HG03103 (cell line): ENCODE data around the gene GKN1.

Experiments
- ATAC-seq: cut with Tn5 transposase; IDR thresholded peaks from one replicate; pipeline ENCODE4 v1.9.1; 2021; ENCODE audit warnings: low read depth; ENCODE audit not compliant: unreplicated experiment

Gene GKN1

GRCh38 chr2:69001879-69002278 is 27.4 kb downstream of the GKN1 start:
- no peak for ATAC-seq

GRCh38 chr2:69003731-69004130 is 29.3 kb downstream of the GKN1 start:
- ATAC-seq: no peak

DNA sequence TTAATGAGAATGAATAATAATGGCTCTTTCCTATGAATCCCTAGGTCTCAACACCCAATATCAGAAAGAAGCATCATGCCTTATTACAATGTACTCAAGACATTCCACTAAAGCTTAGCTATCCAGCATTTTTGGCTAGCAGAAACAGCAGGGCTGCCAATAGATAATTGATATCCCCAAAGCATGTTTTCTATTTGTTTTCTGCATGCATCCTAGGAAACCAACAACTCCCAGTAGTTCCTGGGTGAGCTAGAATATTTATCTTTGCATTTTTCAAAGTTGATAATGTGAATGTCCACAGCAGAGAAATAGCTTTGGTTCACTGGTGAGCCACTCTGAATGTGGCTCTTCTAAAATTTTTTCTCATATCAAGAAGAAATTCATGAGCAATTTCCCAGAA is 32.7 kb downstream of the GKN1 start:
- no peak for ATAC-seq

- ATAC-seq: no peak
Observed at GRCh38 chr2:69007603-69008002, 33.2 kb downstream of the GKN1 start.

- no peak for ATAC-seq
Observed at GRCh38 chr2:69010437-69011194, 36.2 kb downstream of the GKN1 start.

DNA sequence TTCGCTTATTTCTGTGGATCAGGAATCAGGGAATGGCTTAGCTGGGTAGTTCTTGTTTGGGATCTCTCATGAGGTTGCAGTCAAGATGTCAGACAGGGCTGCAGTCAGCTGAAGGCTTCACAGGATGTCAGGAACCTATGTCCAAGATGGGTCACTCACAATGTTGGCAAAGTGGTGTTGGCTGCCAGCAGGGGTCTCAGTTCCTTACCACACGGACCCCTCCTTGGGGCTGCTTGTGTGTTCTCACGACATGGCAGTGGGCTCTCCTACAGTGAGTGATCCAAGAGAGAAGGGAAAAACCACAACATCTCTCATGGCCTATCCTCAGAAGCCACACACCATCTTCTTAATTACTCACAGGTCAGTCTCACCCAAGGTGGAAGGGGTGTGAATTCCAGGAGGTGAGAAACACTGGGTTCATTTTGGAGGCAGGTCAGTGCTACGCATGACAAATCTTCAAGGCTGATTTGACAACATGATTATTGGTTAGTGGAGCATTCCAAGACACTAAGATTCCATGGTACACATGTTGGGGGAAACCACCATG is 37.2 kb downstream of the GKN1 start:
- no peak for ATAC-seq

DNA sequence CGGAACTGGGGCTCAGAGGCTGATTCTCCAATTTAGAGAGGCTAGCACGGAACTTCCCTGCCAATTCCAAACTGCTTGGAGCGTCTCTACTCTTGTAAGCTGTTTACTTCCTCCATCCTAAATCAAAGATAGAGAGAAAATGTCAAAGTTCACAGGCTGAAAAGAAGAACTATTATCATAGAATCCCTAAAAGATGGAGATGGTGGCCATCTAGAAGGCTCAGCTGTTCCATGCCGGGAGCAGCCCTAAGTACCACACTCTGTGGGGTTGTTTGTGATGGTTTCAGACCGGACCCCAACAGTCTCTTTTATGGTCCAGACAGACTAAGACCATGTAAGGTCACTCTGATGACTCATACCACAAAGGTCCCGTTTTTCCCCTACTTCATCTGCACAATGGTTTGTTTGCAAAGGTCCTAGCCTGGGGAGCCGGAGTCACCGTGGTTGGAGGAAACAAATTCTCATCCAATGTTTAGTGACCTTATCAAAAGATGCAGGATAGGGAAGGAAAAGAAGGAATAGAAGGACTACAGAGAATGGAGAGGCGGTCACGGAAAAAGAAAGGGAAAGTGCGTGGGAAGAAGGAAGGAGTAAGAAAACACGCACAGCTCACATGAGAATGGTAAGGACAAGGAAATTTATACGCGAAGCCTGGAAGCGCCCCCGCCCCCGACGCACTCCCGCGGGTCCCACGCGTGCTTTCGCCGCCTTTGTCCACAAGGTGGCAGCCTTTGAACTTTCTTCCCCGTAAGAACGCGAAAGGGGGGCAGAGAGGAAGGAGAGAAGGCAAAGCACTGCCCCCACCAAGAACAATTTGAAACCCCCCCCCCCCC is 38.1 kb downstream of the GKN1 start:
- ATAC-seq: no peak

GRCh38 chr2:69013142-69013839 is 38.9 kb downstream of the GKN1 start, which contains the start of gene ANTXR1:
ANTXR1 (plus strand) TSS chr2:69013179; CDS start chr2:69013500, 321 bp downstream.
- ATAC-seq: no peak

- no peak for ATAC-seq
Observed at GRCh38 chr2:69013840-69014821, 39.7 kb downstream of the GKN1 start.

- no peak for ATAC-seq
Observed at GRCh38 chr2:69017080-69017479, 42.6 kb downstream of the GKN1 start.

DNA sequence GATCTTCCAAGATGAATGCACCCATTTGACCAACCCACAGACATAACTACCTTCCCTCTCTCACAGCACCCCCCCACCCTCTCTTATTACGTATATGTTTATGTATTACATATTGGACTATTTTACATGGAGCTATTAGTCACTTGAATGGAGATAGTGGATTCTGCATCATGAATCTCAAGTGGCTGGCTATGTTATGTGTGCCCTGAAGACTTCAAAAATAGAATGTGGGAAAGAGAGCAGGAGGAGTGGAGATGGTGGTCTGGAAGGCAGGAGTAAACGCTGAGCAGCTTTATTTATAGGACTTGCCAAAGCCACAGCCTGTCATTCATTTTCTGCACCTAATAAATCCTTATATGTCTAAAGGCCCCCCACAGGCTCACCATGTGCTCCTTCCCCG is 43.4 kb downstream of the GKN1 start:
- ATAC-seq: no peak

DNA sequence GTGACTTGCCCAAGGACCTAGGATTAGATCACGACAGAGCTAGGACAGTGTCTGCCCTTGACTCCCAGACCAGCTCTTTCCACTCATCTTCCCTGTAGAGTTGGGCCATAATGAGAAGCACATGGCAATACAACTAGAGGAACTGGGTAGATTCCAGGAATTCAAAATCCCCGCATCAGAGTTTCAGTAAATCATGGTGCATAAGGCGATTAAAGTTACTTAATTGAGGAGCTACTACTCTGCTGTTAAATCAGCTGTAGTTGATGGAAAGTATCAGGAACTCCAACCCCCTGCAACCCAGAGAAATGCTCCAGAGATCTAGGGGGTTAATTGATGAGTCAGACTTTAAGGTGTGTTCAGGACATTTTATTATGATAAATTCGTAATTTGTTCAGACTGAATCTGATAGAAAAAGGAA is 44.3 kb downstream of the GKN1 start:
- ATAC-seq: no peak

DNA sequence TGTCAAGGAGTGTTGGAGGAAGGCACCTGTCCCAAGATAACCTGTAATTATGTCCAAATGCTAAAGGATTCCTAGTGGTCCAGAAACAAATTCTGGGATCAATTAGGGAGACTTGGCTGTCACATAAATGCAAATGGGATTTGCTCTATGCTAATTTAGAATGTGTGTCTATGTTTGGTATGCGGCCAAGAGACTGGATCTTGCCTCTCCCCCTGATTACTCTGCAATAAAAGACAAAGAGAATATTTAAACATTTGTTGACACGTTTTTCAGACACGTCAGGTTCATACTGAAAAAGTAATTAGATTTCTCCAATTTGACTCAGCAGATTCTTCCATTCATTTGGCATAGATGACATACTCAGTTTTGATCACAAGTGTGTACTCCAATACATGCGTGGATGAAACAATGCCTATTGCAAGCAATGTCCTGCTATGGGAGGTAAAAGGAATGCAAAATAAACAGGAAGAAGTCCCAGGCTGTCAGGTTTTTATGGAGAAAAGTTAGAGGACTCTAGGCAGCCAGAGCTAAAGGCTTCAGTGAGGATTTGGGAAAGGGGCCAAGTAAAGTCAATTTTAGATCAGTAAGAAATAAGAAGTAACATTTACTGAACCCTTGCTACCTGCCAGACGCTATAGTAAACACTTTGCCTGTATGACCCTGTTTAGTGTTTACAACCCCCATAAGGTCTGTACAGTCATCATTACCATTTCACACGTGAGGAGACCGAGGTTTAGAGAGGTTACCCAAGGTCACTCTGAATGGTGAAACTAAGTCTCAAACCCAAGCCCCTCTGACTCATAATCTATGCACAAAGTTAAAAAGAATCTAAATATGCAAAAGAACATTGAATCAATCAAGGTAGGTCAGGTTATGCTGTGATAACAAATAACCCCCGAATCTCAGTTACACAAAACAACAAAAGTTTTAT is 46.3 kb downstream of the GKN1 start:
- ATAC-seq: no peak

DNA sequence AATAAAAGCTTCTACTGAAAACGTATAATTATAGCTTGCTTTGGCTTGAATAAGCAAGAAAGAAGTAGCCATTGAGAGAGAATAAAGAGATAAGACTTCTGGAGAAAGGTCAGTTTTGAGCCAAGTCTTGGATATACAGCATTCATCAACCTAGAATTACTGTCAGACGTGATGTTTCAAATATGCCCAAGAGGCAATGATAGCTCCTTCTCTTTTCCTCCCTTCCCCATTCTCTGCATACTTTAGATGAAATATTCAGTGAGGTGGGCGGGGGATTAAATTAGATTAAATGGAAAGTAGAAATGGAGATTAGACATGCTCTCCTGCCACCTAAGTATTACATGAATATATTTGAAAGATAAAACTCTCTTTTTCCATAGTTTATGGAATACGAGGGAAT is 47.3 kb downstream of the GKN1 start:
- ATAC-seq: no peak

DNA sequence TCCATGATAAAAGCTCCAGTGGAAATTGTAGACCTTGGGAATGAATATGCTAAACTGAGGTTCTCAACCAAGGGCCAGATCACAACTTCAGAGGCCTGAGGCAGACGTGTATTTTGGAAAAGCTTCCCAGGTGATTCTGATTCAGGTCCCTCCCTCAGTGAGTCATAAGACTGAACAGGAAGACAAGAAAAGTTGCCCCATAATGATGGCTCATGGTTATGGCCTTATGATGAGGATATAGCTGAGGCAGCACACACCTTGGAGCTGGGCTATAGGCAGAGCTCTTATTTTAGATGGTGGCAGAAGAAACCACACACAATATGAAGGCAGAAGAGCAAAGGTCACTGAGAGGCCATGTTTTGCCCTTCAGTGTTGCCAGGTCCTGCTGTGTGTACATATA is 48.1 kb downstream of the GKN1 start:
- no peak for ATAC-seq

DNA sequence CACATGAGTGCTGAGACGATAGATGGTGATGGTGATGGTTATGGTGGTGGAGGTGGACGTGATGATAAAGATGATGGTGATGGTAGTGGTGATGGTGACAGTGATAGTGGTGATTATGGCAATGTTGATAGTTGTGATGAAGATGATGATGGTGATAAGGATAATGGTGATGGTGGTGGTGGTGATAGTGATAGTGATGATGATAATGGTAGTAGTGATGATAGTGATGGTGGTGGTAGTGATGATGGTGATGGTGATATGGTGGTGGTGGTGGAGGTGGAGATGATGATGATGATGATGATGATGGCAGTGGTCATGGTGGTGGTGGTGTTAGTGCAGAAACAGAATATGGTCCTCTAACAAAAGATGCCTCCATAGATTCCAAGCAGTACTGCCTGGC is 48.8 kb downstream of the GKN1 start:
- no peak for ATAC-seq

DNA sequence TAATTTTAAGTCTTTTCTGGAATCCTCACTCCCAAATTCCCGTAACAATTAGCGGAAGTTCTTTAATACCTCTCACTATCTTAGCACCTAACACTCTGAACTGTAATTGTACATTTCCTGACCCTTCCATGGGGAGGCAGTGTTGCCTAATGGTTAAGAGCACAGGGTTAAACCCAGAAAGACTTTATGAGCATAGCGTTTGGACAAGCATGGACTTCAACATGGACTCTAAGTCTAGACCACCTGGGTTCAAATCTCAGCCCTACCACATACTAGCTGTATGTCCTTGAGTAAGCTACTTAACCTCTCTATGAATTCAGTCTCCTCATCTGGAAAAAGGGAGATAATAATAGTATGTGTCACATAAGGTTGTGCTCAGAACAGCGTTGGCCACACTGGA is 51.6 kb downstream of the GKN1 start:
- ATAC-seq: no peak

DNA sequence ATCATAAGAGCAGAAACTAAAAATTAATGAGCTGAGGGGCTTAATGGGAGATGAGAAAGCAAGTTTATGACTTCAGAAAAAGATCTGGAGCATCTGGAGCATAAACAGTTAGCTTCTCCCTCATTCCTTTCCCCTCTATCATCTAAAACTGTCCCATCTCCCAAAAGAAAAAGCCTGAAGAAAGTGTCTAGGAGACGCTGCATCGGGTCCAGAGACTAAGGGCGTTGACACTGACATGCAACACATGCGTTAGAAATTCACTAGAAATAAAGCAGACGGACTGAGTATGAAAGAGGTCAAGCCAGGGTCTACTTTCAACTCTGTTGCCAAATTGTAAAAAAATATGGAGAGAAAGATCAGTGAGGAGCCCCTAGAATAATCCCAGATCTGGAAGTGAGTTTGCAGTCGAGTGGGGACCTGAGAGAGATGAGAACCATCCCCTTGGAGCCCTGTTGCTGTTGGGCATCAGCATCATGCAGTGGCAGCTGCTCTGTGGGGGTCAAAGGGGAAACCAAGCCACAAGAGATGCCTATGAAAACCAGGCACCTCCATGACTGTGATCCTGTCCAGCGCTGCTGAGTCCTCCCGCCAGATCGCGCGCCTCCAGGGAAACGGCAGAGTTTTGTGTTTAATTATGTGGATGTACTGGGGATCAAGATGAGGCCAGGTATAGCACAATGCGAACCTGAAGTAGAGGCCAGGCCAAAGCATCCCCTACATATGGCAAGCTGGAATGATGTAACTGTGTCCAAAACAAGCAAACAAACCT is 52.4 kb downstream of the GKN1 start:
- no peak for ATAC-seq
